ENCODE results near the gene GGCT. TPM values are rescaled to one million over a fixed set of nuclear protein-coding genes. Genes with fewer than 3 reads are reported as not detected.

The GGCT gene
- total RNA-seq, 1 experiment from 2014 or later: 153 TPM

GRCh38 chr7:30463405-30464145, 41.1 kb downstream of the GGCT start:
- DNase-seq (ENCODE audit: low read depth): no peak

- DNase-seq (ENCODE audit: low read depth): no peak
Observed at GRCh38 chr7:30462179-30462578, 42.5 kb downstream of the GGCT start.

- DNase-seq (ENCODE audit: low read depth): no peak
Observed at GRCh38 chr7:30460246-30460633, 44.4 kb downstream of the GGCT start.

- peak; percentile 81 for DNase-seq (ENCODE audit: low read depth)
Observed at GRCh38 chr7:30459591-30460245, 44.9 kb downstream of the GGCT start.

DNA sequence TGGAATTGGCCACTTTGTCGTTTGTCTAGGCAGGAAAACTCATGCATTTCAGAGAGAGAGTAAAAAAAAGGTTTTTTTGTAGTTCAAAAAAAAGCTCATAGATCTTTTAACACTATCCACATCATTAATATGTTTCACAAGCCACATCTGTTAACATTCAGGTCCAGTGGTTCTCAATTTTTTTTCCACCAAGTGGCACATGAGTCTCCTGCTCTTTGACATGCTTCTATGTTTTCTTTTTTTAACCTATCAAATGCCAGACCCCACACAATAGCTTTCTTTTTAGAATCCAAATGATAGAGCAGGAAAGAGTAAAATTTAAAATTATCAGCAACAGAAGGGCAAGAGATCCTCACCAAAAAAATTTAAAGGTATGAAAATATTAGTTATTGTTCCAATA, 46.3 kb downstream of the GGCT start:
- DNase-seq (ENCODE audit: low read depth): no peak

GRCh38 chr7:30453921-30454320, 50.7 kb downstream of the GGCT start:
- no peak for DNase-seq (ENCODE audit: low read depth)

- DNase-seq (ENCODE audit: low read depth): no peak
Observed at GRCh38 chr7:30453016-30453415, 51.6 kb downstream of the GGCT start.

- no peak for DNase-seq (ENCODE audit: low read depth)
Observed at GRCh38 chr7:30452280-30452930, 52.2 kb downstream of the GGCT start.

DNA sequence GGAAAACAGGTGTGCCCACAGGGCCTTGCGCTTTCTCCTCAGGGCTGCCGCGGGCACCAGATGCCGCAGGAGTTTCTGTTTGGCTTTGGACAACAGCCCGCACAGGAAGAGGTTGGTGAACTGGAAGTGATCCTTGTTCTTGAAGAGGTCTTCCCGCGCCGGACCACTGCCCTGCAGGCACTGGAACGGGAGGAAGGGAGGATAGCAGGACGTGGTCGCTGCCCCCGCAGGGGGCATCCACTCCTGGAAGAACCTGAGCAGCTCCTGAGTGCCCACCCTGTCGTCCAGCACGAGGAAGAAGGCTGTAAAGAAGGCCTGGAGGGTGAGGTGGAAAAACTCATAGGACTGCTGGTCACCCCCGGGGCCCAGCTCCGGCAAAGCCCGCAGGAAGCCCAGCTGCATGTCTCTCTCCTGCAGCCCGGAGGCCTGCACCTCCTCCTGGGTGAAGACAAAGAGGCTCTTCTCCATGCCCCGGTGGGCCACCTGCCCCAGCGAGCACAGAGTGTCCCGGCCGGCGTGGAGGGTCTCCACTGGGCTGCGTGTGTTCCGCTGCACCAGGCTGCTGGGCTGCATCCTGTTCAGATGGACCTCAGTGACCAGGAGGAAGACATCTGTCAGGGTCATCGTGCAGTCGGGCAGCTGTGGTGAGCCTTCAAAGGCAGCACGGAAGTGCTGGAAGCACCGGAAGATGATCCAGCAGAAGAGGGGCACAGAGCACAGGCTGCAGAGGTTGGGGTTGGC, 52.9 kb downstream of the GGCT start:
- DNase-seq (ENCODE audit: low read depth): no peak

DNA sequence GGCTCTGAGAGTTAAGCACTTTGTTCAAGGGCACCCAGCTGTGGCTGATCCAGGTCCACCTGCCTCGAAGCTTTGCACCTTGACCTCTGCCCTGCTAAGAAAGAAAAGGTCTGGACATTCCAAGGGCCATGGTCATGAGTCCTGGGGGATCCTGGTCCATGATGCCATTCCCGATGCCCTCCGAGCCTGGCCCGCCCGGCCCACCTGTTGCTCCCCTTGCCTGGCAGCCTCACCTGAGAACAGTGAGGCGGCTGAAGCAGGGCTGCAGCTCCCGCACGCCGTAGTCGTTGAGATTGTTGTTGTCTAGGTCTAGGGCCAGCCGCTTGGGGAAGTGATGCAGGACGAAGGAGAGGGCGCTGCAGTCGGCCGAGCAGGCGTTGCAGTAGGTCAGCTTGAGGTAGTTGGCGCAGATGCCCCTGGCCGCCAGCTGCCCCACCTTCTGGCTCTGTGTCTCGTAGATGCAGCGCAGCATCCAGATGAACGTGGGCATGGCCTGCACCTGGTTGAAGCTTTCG, 53.6 kb downstream of the GGCT start:
- DNase-seq (ENCODE audit: low read depth): no peak

DNA sequence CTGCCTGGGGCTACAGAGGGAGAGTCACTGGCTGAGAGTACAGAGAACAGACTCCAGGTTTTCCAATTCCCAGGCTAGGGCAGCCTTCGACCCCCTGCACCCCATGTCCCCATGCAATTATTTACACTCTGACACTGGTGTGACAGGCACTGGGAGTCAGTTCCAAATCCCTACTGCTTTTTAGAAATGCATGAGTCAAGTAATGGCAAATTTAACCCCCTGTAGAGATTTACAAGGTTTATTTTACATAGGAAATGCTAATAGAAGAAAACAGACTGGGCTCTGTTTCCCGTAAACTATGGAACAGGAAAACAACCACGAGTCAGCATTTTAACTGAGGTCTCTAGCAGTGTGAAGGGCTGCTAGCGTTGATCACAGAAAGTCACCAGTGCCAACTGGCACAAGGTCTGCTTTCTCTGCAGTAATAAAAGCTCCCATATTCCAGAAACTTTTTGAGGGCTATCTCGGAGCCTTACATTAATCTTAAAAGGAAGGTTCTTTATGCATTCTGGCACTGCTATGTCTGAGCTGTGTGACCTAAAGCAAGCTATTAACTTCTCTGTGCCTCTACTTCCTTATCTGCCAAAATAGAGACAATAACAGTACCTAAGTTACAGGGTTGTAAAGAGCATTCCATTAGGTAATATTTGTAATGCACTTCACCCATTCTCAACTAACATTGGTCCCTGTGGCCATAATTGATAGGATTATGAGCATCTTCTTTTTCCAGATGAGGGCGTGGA, 54.2 kb downstream of the GGCT start:
- DNase-seq (ENCODE audit: low read depth): no peak

GRCh38 chr7:30448461-30449189, 56.0 kb downstream of the GGCT start:
- no peak for DNase-seq (ENCODE audit: low read depth)

GRCh38 chr7:30447466-30447865, 57.2 kb downstream of the GGCT start:
- DNase-seq (ENCODE audit: low read depth): no peak

Other genes with a start within 250 kb of the GGCT start
- 19.9 and 30.6 TPM in 2 replicates for gene ZNRF2, start 220.2 kb downstream of the GGCT start, total RNA-seq (2014; rRNA removed; shearing (Covaris generic))
- gene NOD1, start 26.0 kb downstream of the GGCT start, total RNA-seq (2014; rRNA removed; shearing (Covaris generic)): 5.6 and 6.6 TPM in 2 replicates
- 150 and 222 TPM in 2 replicates for gene GARS1, start 90.0 kb upstream of the GGCT start, total RNA-seq (2014; rRNA removed; shearing (Covaris generic))
- gene CRHR2, start 177.6 kb upstream of the GGCT start, total RNA-seq (2014; rRNA removed; shearing (Covaris generic)): not detected in 2 replicates
- gene INMT, start 247.3 kb upstream of the GGCT start, total RNA-seq (2014; rRNA removed; shearing (Covaris generic)): 0.06 TPM in 1 of 2 replicates, not detected in the other